Cardiac fibroblast (primary cell): ENCODE data around the gene HNRNPLL.

Source experiments
- DNase-seq, 2 donors: peaks; one replicate each; pipeline versions ENCODE4 v3.0.0 to v3.0.0-alpha.2; 2010; ENCODE audit warnings: low read depth in 2 of 2
- H3K4me3 ChIP-seq, 2 donors: replicated peaks in 1 of 2; 1 replicate in 1 of 2; 2 replicates in 1 of 2; pipeline ENCODE4 v1.5.1; 2011; ENCODE audit warnings: low read depth in 2 of 2, low read length in 2 of 2, mild to moderate bottlenecking in 2 of 2, moderate library complexity in 1 of 2
- CTCF ChIP-seq: IDR thresholded peaks from one replicate; pipeline ENCODE4 v1.5.1; 2011; ENCODE audit warnings: low read depth, mild to moderate bottlenecking, low read length, inconsistent platforms

Gene HNRNPLL

GRCh38 chr2:38533757-38534545, 68.8 kb downstream of the HNRNPLL start:
- H3K4me3 ChIP-seq: no peak overlapping the region
- no peak for TF ChIP-seq CTCF
- no peak for DNase-seq

- no peak for TF ChIP-seq CTCF
- no peak overlapping the region for H3K4me3 ChIP-seq
- DNase-seq: no peak
Measured at GRCh38 chr2:38533180-38533579, 69.5 kb downstream of the HNRNPLL start.

GRCh38 chr2:38532366-38532765, 70.4 kb downstream of the HNRNPLL start:
- H3K4me3 ChIP-seq: no peak overlapping the region
- no peak for DNase-seq
- TF ChIP-seq CTCF: no peak

- no peak overlapping the region for H3K4me3 ChIP-seq
- no peak for TF ChIP-seq CTCF
Measured at GRCh38 chr2:38529208-38529607, 73.5 kb downstream of the HNRNPLL start.

GRCh38 chr2:38528534-38528933, 74.2 kb downstream of the HNRNPLL start:
- peak overlapping the region in 1 of 2 donors; percentile 56 for H3K4me3 ChIP-seq
- no peak for DNase-seq
- TF ChIP-seq CTCF: no peak

More at GRCh38 chr2:38529208-38529607, 73.5 kb downstream of the HNRNPLL start:
- no peak for DNase-seq

GRCh38 chr2:38528008-38528442, 74.7 kb downstream of the HNRNPLL start:
- H3K4me3 ChIP-seq: peak overlapping the region; percentile 31 to 56
- TF ChIP-seq CTCF: no peak
- peak; percentile 50 to 74 for DNase-seq
